ENCODE data around the gene PLPP1.

PLPP1 gene

GRCh38 chr5:55445791-55446190 is 89.0 kb downstream of the PLPP1 start:
- no peak for DNase-seq

- no peak for DNase-seq
Observed at GRCh38 chr5:55441954-55442353, 92.8 kb downstream of the PLPP1 start.

- DNase-seq, result no peak
Observed at GRCh38 chr5:55441107-55441771, 93.5 kb downstream of the PLPP1 start.

DNA sequence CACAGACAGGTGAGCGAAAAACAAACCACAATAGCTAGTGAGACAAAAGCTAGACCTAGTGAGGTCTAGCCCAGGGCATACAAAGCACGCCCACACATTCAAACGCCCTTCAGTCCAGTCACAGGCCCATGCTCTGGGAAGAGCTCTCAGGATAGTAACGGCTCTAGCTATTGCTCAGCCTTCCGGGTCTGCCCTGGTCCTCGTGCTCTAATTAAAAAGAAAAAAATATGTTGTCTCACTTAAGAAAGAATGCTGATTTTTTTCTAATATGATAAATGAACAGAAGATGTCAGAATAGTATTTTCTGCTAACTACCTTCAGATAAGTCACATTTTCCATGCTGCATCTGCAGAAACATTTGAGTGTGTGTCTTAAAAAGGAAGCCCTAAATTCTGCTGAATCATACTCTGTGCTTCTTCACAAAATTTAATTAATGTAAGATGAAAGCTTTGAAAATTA is 94.5 kb downstream of the PLPP1 start:
- DNase-seq, result no peak

- no peak for DNase-seq
Observed at GRCh38 chr5:55438998-55439397, 95.8 kb downstream of the PLPP1 start.

DNA sequence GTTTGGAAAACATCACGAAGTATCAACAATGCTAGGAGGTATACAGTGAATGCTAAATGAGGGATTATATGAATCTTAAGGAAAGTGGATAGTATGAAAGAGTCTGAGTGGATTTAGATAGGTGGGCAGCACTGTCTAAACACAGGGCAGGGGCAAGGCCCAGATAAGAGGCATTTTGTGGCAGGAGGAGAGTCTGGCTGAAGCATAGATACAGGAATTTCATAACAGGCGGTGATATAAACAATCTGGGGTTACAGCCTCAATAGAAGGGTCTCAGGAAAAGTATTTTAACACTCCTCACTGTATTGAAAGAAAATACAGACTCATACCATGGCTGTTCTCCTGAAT is 96.9 kb downstream of the PLPP1 start:
- no peak for DNase-seq

DNA sequence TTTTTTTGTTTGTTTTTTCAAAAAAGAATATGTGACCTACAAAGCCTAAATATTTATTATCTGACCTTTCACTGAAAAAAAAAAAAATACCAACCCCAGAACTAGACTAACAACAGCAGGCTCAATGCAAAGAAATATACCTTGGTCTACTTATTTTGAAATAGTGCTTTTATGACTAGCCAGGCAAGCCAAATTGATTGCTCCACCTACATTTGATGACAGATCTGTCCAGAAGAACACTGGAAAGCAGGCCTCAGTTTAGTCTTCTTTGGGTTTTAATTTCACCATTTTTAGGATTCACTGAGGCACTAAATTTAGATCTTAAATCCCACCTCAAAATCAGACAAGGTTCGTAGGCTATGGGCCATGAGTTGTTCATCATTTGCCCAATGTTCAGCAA is 97.3 kb downstream of the PLPP1 start:
- no peak for DNase-seq

DNA sequence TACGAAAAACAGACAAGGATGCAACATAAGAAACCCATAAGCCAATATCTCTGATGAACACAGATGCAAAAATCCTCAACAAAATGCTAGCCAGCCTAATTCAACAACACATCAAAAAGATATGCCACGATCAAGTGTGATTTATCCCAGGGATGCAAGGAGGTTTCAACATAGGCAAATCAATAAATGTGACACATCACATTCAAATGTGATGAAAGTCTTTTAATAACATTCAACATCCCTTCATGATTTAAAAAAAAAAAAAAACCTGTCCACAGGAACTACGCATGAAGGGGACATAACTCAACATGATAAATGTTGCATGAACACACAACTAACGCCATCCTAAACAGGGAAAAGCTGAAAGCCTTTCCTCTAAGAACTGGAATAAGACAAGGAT is 102.2 kb downstream of the PLPP1 start:
- no peak for DNase-seq

GRCh38 chr5:55429613-55430253 is 105.0 kb downstream of the PLPP1 start:
- DNase-seq, result no peak

GRCh38 chr5:55429221-55429612 is 105.5 kb downstream of the PLPP1 start:
- DNase-seq, result no peak

GRCh38 chr5:55427157-55427556 is 107.6 kb downstream of the PLPP1 start:
- no peak for DNase-seq

DNA sequence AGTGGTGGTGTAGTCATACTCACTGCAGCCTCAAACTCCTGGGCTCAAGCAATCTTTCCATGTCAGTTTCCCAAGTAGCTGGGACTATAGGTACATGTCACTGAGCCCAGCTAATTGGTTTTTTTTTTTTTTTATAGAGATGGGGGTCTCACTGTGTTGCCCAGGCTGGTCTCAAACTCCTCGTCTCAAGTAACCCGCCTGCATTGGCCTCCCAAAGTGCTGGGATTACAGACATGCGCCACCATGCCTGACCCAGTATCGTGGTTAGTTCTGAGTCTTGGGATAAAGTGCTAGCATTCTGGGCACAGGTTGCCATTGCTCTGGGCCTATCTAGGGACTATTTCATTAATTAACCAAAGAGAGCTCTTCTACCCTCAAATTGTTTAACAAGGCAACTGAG is 108.3 kb downstream of the PLPP1 start:
- no peak for DNase-seq

DNA sequence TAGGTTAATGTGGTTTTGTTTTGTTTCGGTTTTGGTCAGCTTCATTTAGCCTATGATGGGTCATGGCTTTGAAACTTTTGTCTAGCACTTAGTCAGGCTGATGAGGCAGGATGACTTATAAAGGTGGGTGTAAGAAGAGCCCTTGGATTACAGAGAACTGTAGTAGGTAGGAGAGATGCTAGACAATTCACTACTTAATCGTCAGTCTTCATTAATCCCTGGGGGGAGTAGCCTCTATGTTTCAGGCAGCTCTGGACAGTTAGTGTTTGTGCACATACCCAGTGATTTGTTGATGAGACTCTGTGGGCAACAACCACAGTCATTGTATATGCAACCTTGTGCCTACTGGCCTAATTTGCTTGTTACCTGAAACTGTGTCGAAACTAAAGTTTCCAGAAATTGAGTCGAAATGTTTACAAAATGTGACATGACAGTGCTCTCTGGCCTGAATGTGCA is 113.7 kb downstream of the PLPP1 start:
- no peak for DNase-seq

GRCh38 chr5:55418994-55419968 is 115.5 kb downstream of the PLPP1 start:
- no peak for DNase-seq

- DNase-seq, result no peak
Observed at GRCh38 chr5:55416306-55416705, 118.5 kb downstream of the PLPP1 start.

- DNase-seq, result no peak
Observed at GRCh38 chr5:55415071-55415470, 119.7 kb downstream of the PLPP1 start.

GRCh38 chr5:55413644-55414043 is 121.1 kb downstream of the PLPP1 start:
- DNase-seq, result no peak

DNA sequence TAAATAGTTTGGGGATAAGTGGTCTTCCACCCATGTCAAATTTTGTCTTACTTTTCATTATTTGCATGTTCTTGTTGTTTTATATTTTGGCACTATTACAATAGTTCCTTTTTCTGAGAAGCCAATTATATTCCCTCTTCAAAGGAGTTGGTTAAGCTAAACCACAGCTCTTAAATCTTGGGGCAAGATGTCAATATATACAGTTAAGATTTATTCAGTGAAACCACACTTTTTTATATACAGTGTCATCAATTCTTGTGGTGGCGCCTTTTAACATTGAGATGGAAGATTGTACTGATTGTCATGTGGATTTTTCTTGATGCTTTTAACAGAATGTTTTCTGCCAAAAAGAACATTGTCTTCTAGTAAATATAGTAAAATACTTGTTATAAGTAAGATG is 122.9 kb downstream of the PLPP1 start:
- DNase-seq, result no peak

GRCh38 chr5:55410845-55411244 is 123.9 kb downstream of the PLPP1 start:
- no peak for DNase-seq

DNA sequence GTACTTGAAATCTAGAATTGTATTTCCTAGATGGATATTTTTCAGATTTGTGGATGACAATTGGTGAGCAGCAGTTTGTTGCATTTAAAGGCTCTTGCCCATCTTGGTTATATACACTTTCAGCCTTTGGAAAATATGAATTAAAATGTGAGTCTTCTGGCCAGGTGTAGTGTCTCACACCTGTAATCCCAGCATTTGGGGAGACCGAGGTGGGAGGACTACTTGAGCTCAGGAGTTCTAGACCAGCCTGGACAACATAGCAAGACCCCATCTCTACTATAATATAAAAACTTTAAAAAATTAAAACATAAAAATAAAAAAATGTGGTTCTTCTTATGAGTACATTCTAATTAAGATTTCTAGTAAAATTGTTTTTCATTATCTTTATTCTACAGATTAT is 125.0 kb downstream of the PLPP1 start:
- DNase-seq, result no peak

DNA sequence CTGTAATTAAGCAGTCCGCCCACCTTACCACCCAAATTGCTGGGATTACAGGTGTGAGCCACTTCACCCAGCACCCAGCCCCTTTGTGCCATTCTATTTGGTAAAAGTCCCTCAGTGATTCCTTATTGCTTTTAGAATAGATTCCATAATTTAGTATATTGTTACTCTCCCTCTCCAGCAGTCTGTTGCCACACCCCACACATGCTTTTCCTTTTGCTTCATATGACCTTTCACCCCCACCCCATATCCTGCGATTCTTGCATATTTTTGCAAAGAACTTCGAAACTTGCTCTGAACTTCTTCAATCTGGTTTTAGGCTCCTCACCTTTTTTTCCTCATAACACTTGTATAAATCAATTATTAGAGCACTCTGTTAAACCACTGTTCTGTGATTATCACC is 126.8 kb downstream of the PLPP1 start:
- DNase-seq, result no peak

- no peak for DNase-seq
Observed at GRCh38 chr5:55407059-55407684, 127.6 kb downstream of the PLPP1 start.

GRCh38 chr5:55406292-55406691 is 128.5 kb downstream of the PLPP1 start:
- no peak for DNase-seq

Measured in effector CD4-positive, alpha-beta T cell (primary cell).